HepG2 (cell line): ENCODE measurements around the gene SLC25A44. TPM values are rescaled to one million over a fixed set of nuclear protein-coding genes. Genes with fewer than 3 reads are reported as not detected.

Experiments used
- FOXA1 ChIP-seq, 2 experiments: fragments of 450-650 bp in 1 of 2; sonication (generic) in 1 of 2; formaldehyde crosslinking in 1 of 2; IDR thresholded peaks; 2 replicates each; pipeline versions ENCODE4 v1.4.0 to v1.6.1; 2016 to 2020; ENCODE audit warnings: missing genetic modification reagents in 1 of 2
- FOXA3 ChIP-seq: IDR thresholded peaks from 2 replicates; pipeline ENCODE4 v1.6.1; 2016; ENCODE audit warnings: missing genetic modification reagents, missing compliant biosample characterization
- GATA4 ChIP-seq: sonication (generic); IDR thresholded peaks from 2 replicates; pipeline ENCODE4 v1.6.1; 2016; ENCODE audit warnings: antibody characterized with exemption, low read depth, borderline replicate concordance
- HNF4G ChIP-seq, 2 experiments: sonication (generic) in 1 of 2; formaldehyde crosslinking in 1 of 2; IDR thresholded peaks; 2 replicates each; pipeline versions ENCODE4 v1.4.0 to v1.6.1; 2011 to 2020; ENCODE audit warnings: borderline replicate concordance in 2 of 2, low read depth in 2 of 2, mild to moderate bottlenecking in 2 of 2, low read length in 1 of 2, missing genetic modification reagents in 1 of 2, moderate library complexity in 1 of 2
- MTF2 ChIP-seq: sonication (generic); formaldehyde crosslinking; IDR thresholded peaks from 2 replicates; pipeline ENCODE4 v1.5.0; 2020; ENCODE audit warnings: missing genetic modification reagents, borderline replicate concordance
- NCOR1 ChIP-seq: fragments of 200-600 bp; sonication (generic); IDR thresholded peaks from 2 replicates; pipeline ENCODE4 v1.7.0; 2017; ENCODE audit warnings: antibody characterized with exemption, low read length, borderline replicate concordance
- NFRKB ChIP-seq: fragments of 450-650 bp; IDR thresholded peaks from 2 replicates; pipeline ENCODE4 v1.6.1; 2017
- NR2F1 ChIP-seq, 2 experiments: fragments of 450-650 bp in 1 of 2; formaldehyde crosslinking in 1 of 2; IDR thresholded peaks; 2 replicates each; pipeline versions ENCODE4 v1.5.0 to v1.6.1; 2016 to 2020; ENCODE audit warnings: mild to moderate bottlenecking in 1 of 2, missing compliant biosample characterization in 1 of 2, missing genetic modification reagents in 1 of 2, moderate library complexity in 1 of 2
- PAXIP1 ChIP-seq: sonication (generic); formaldehyde crosslinking; conservative IDR thresholded peaks from 2 replicates; pipeline ENCODE4 v1.4.0; 2020; ENCODE audit warnings: mild to moderate bottlenecking, missing genetic modification reagents, moderate library complexity
- RBAK ChIP-seq: sonication (generic); formaldehyde crosslinking; IDR thresholded peaks from 2 replicates; pipeline ENCODE4 v1.5.1; 2020; ENCODE audit warnings: mild to moderate bottlenecking, missing genetic modification reagents
- RXRA ChIP-seq: sonication (generic); formaldehyde crosslinking; IDR thresholded peaks from 2 replicates; pipeline ENCODE4 v1.5.1; 2020; ENCODE audit warnings: missing genetic modification reagents
- SNRNP70 ChIP-seq: fragments of 200-400 bp; formaldehyde crosslinking; IDR thresholded peaks from 2 replicates; pipeline ENCODE4 v1.6.1; 2017; ENCODE audit warnings: mild to moderate bottlenecking, low read depth, low read length, moderate library complexity
- SOX6 ChIP-seq, 2 experiments: fragments of 450-650 bp in 1 of 2; sonication (generic) in 1 of 2; formaldehyde crosslinking in 1 of 2; IDR thresholded peaks; 2 replicates each; pipeline versions ENCODE4 v1.4.0 to v1.6.1; 2017 to 2020; ENCODE audit warnings: antibody characterized with exemption in 1 of 2, mild to moderate bottlenecking in 1 of 2, missing genetic modification reagents in 1 of 2
- SUZ12 ChIP-seq: fragments of 150-350 bp; IDR thresholded peaks from 2 replicates; pipeline ENCODE4 v1.6.1; 2014; ENCODE audit warnings: low read depth, low read length
- THAP11 ChIP-seq: IDR thresholded peaks from 2 replicates; pipeline ENCODE4 v1.6.1; 2016; ENCODE audit warnings: missing biosample characterization, missing genetic modification reagents
- ZMYM4 ChIP-seq: sonication (generic); formaldehyde crosslinking; IDR thresholded peaks from 2 replicates; pipeline ENCODE4 v1.8.1; 2023; ENCODE audit warnings: mild to moderate bottlenecking, missing genetic modification reagents
- ZNF143 ChIP-seq: sonication (generic); formaldehyde crosslinking; IDR thresholded peaks from 2 replicates; pipeline ENCODE4 v1.4.0; 2020; ENCODE audit warnings: missing genetic modification reagents
- ZNF205 ChIP-seq: IDR thresholded peaks from 2 replicates; pipeline ENCODE4 v1.6.1; 2018; ENCODE audit warnings: missing biosample characterization, missing genetic modification reagents
- ZNF24 ChIP-seq: fragments of 450-650 bp; IDR thresholded peaks from 2 replicates; pipeline ENCODE4 v1.6.1; 2017; ENCODE audit warnings: antibody characterized with exemption, mild to moderate bottlenecking
- ZNF431 ChIP-seq: sonication (generic); formaldehyde crosslinking; IDR thresholded peaks from 2 replicates; pipeline ENCODE4 v1.9.0; 2022; ENCODE audit warnings: missing genetic modification reagents, low read depth, mild to moderate bottlenecking, borderline replicate concordance
- ZNF737 ChIP-seq: sonication (generic); formaldehyde crosslinking; IDR thresholded peaks from 2 replicates; pipeline ENCODE4 v1.5.0; 2020; ENCODE audit warnings: missing genetic modification reagents, mild to moderate bottlenecking, borderline replicate concordance
- ZNF75D ChIP-seq: sonication (generic); formaldehyde crosslinking; IDR thresholded peaks from 2 replicates; pipeline ENCODE4 v1.8.1; 2023; ENCODE audit warnings: missing genetic modification reagents, mild to moderate bottlenecking, borderline replicate concordance
- ZNF788 ChIP-seq: sonication (generic); formaldehyde crosslinking; IDR thresholded peaks from 2 replicates; pipeline ENCODE4 v1.5.0; 2020; ENCODE audit warnings: mild to moderate bottlenecking, missing genetic modification reagents, borderline replicate concordance
- ZSCAN22 ChIP-seq: sonication (generic); formaldehyde crosslinking; IDR thresholded peaks from 2 replicates; pipeline ENCODE4 v1.4.0; 2020; ENCODE audit warnings: mild to moderate bottlenecking, missing genetic modification reagents
- polyA plus RNA-seq, 8 experiments: library from polyadenylated mRNA; depleted of rRNA in 3 of 8; stranded (reverse) in 7 of 8; unstranded in 1 of 8; fragments of >200 nt; fragmentation: Illumina TruSeq in 4 of 8; extraction: Trizol in 4 of 8; gene quantifications; 2 replicates each; pipeline versions ENCODE4 v1.2.1 to v1.2.3, GENCODE V29; 2011 to 2016; ENCODE audit warnings: low read depth in 4 of 8, missing spikeins in 1 of 8, mixed read lengths in 1 of 8; ENCODE audit not compliant: insufficient read depth in 1 of 8
- total RNA-seq, 5 experiments: library from RNA; depleted of rRNA; stranded (reverse); fragments of >200 nt; fragmentation: Illumina TruSeq; extraction: Trizol; gene quantifications; 2 replicates each; pipeline ENCODE4 v1.2.3, GENCODE V29; 2016; ENCODE audit warnings: low read depth in 1 of 5

The SLC25A44 gene
- total and polyA plus RNA-seq, 2 of the 13 experiments (the other 11 are each of a cell fraction or from before 2014, with no cell fraction given): 10.7 to 13.4 TPM

GRCh38 chr1:156191292-156191964 is 2.5 kb upstream of the SLC25A44 start (continued):
- TF ChIP-seq GATA4 (no peak), ZNF75D (no peak), NCOR1 (peak; percentile 64; the same call in 1 of the 2 replicates), NFRKB (no peak), ZNF205 (CRISPR knock-in tag) (no peak), THAP11 (CRISPR knock-in tag) (0 out of 2 replicates have a peak, but pooled peaks have one; percentile 26), NR2F1 (CRISPR knock-in tag; IDR thresholded peaks at IDR 0.05) (no peak), RBAK (CRISPR knock-in tag) (no peak), ZNF431 (CRISPR knock-in tag) (no peak), MTF2 (no peak), SOX6 (IDR thresholded peaks at IDR 0.05) (no peak), SOX6 (CRISPR knock-in tag; IDR thresholded peaks at IDR 0.05) (peak; percentile 18; the same call in 1 of the 2 replicates), ZNF143 (CRISPR knock-in tag) (no peak), ZNF24 (peak; percentile 70; the same call in 1 of the 2 replicates), SNRNP70 (no peak), FOXA1 (IDR thresholded peaks at IDR 0.05) (no peak), FOXA1 (CRISPR knock-in tag; IDR thresholded peaks at IDR 0.05) (peak; percentile 23; the same call in 1 of the 2 replicates), SUZ12 (no peak), ZNF788 (no peak), ZSCAN22 (CRISPR knock-in tag) (no peak), PAXIP1 (CRISPR knock-in tag) (0 out of 2 replicates have a peak, but pooled peaks have one; percentile 19), HNF4G (IDR thresholded peaks at IDR 0.05; ENCODE audit: borderline replicate concordance, low read depth, low read length) (0 out of 2 replicates have a peak, but pooled peaks have one; percentile 10), HNF4G (CRISPR knock-in tag; IDR thresholded peaks at IDR 0.05; ENCODE audit: borderline replicate concordance, low read depth) (no peak), RXRA (CRISPR knock-in tag) (no peak), ZMYM4 (CRISPR knock-in tag) (no peak), FOXA3 (CRISPR knock-in tag) (peak; percentile 29; the same call in 1 of the 2 replicates), ZNF737 (CRISPR knock-in tag) (no peak)
